ENCODE measurements around the gene CALCOCO2.

CALCOCO2 gene, protein sequence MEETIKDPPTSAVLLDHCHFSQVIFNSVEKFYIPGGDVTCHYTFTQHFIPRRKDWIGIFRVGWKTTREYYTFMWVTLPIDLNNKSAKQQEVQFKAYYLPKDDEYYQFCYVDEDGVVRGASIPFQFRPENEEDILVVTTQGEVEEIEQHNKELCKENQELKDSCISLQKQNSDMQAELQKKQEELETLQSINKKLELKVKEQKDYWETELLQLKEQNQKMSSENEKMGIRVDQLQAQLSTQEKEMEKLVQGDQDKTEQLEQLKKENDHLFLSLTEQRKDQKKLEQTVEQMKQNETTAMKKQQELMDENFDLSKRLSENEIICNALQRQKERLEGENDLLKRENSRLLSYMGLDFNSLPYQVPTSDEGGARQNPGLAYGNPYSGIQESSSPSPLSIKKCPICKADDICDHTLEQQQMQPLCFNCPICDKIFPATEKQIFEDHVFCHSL

DNA sequence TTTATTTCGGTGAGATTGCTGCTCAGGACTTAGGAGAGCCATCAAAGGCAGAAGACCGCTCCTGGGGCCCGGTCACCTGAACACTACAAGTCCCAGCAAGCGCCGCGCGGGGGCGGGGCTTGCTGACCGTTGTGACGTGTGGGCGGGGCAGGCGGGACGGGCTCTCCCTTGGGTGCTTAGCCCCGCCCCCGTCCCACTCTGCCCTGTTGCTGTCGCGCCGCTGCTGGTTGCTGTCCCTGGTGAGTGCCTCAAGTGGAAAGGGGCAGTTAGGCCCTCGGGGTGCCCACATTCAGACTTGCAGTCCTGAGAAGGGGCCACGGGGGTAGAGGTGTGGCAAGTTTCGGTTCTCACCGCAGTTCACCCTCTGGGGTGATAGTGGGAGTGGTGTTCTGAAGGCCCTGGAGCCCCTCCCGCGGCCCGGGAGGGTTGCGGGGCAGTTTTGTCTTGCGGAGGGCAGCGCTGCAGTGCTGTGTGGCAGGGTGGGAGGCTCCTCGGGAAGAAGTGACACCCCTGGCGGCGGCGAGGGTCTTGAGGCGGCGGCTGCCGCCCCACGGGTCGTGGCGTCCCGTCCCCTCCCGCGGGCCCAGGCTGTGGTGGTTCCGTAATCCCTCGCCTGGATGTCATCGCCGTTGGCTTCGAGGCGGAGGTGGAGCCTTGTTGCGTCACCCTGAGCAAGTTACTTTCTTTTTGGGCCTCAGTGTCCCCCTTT lies at the start of gene CALCOCO2:
Gene CALCOCO2 (plus strand): TSS at position 196 of the 709 bp plus-strand sequence. CDS start 10,673 bp downstream, outside the sequence.
- peaks cover 37% of the 10 kb centered on the region for H3K79me2 ChIP-seq (ENCODE audit: insufficient read depth, low read length)
- H3K36me3 ChIP-seq (ENCODE audit: insufficient read depth, low read length) = no peaks in the 10 kb centered on the region
- no peaks in the 10 kb centered on the region for H3K27me3 ChIP-seq (ENCODE audit: insufficient read depth, low read length, poor library complexity, severe bottlenecking)
- H3K9me3 ChIP-seq (ENCODE audit: insufficient read depth, low read depth, low read length) = no peaks in the 10 kb centered on the region
- TF ChIP-seq EZH2phosphoT487 (IDR thresholded peaks at IDR 0.05; ENCODE audit: borderline replicate concordance) = no peak
- TF ChIP-seq, protein P1, sequence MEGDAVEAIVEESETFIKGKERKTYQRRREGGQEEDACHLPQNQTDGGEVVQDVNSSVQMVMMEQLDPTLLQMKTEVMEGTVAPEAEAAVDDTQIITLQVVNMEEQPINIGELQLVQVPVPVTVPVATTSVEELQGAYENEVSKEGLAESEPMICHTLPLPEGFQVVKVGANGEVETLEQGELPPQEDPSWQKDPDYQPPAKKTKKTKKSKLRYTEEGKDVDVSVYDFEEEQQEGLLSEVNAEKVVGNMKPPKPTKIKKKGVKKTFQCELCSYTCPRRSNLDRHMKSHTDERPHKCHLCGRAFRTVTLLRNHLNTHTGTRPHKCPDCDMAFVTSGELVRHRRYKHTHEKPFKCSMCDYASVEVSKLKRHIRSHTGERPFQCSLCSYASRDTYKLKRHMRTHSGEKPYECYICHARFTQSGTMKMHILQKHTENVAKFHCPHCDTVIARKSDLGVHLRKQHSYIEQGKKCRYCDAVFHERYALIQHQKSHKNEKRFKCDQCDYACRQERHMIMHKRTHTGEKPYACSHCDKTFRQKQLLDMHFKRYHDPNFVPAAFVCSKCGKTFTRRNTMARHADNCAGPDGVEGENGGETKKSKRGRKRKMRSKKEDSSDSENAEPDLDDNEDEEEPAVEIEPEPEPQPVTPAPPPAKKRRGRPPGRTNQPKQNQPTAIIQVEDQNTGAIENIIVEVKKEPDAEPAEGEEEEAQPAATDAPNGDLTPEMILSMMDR (conservative IDR thresholded peaks at IDR 0.05; ENCODE audit: low read length) = peak; percentile 27; the same call in 1 of the 2 replicates
- peak within 1 kb of the TSS; percentile 96 for H2AFZ ChIP-seq (ENCODE audit: low read length)
- H3K9ac ChIP-seq (ENCODE audit: low read depth, low read length, poor library complexity, severe bottlenecking) = peak within 1 kb of the TSS; percentile 88
- H3K4me3 ChIP-seq (ENCODE audit: low read length, poor library complexity, severe bottlenecking) = peak within 1 kb of the TSS; percentile 99
- H3K4me1 ChIP-seq (ENCODE audit: insufficient read depth, low read length, poor library complexity, severe bottlenecking) = peaks cover 36% of the 10 kb centered on the region
- no peaks in the 10 kb centered on the region for H3F3A ChIP-seq (ENCODE audit: low read depth)
- H4K20me1 ChIP-seq (ENCODE audit: insufficient read depth, low read length, poor library complexity, severe bottlenecking) = peaks cover 5% of the 10 kb centered on the region
- peak within 1 kb of the TSS; percentile 85 for H3K4me2 ChIP-seq (ENCODE audit: low read depth, low read length, poor library complexity, severe bottlenecking)
- H3K9me2 ChIP-seq (replicated peaks; ENCODE audit: low read depth, low read length) = no peaks in the 10 kb centered on the region

DNA sequence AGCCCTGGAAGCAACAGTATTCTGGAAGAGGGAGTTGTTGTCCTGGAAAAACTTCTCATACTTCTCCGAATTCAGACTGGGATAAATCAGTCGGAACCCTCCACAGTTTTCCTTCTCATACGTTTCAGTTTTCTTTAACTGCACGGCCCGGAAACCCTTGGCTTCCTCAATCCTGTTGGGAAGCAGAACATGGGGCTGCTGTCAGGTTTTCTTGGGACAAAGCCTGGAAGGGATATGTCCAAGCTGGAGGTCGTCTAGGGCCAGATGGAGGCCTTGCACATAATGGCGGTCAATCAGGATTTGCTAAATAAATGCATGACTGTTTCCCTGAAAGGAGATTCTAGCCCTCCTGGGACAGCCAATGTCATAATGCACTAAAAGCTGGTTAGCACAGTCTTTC lies 43.0 kb upstream of the CALCOCO2 start:
- no peak for TF ChIP-seq EZH2phosphoT487 (IDR thresholded peaks at IDR 0.05; ENCODE audit: borderline replicate concordance)
- TF ChIP-seq, protein P1 (conservative IDR thresholded peaks at IDR 0.05; ENCODE audit: low read length) = no peak
- Histone ChIP-seq H3K4me3 (ENCODE audit: low read length, poor library complexity, severe bottlenecking) (no peak overlapping the region), H3K27me3 (ENCODE audit: insufficient read depth, low read length, poor library complexity, severe bottlenecking) (no peaks in the 10 kb centered on the region), H3K4me2 (ENCODE audit: low read depth, low read length, poor library complexity, severe bottlenecking) (no peak overlapping the region), H3K9ac (ENCODE audit: low read depth, low read length, poor library complexity, severe bottlenecking) (no peak overlapping the region), H3F3A (ENCODE audit: low read depth) (no peaks in the 10 kb centered on the region), H3K9me2 (replicated peaks; ENCODE audit: low read depth, low read length) (no peaks in the 10 kb centered on the region), H3K9me3 (ENCODE audit: insufficient read depth, low read depth, low read length) (no peaks in the 10 kb centered on the region), H4K20me1 (ENCODE audit: insufficient read depth, low read length, poor library complexity, severe bottlenecking) (no peaks in the 10 kb centered on the region), H2AFZ (ENCODE audit: low read length) (no peak overlapping the region), H3K4me1 (ENCODE audit: insufficient read depth, low read length, poor library complexity, severe bottlenecking) (peaks cover 3% of the 10 kb centered on the region), H3K36me3 (ENCODE audit: insufficient read depth, low read length) (no peaks in the 10 kb centered on the region), H3K79me2 (ENCODE audit: insufficient read depth, low read length) (no peaks in the 10 kb centered on the region)

DNA sequence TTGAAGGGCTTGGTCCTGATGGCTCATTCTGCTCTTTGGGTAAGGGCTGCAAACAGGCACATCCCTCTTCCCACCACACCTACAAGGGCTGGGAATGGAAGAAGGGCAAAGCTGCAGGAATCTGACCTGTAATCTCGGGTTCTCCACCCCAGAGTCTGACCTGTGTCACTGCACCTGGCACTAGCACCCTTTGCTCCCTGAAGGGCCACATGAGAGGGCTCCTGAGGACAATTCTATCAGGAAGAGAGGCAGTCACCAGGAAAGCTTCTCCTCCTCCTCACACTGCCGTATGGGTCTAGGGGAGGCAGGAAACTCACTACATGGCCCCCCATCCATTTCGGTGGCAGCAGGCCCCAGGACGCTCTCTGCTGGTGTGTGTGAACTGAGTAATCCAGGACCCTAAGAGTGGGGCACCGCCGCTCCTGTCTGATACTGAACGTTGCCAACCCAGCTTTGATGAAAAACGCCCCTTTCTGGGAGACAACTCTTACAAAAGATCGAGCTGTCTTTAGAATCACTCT lies 40.2 kb upstream of the CALCOCO2 start:
- Histone ChIP-seq H3F3A (ENCODE audit: low read depth) (no peaks in the 10 kb centered on the region), H3K4me2 (ENCODE audit: low read depth, low read length, poor library complexity, severe bottlenecking) (peak overlapping the region; percentile 18)

More for the DNA sequence above, 40.2 kb upstream of the CALCOCO2 start:
- H3K4me1 ChIP-seq (ENCODE audit: insufficient read depth, low read length, poor library complexity, severe bottlenecking) = peaks cover 6% of the 10 kb centered on the region
- no peaks in the 10 kb centered on the region for H3K27me3 ChIP-seq (ENCODE audit: insufficient read depth, low read length, poor library complexity, severe bottlenecking)
- peak overlapping the region; percentile 82 for H2AFZ ChIP-seq (ENCODE audit: low read length)
- no peaks in the 10 kb centered on the region for H3K9me2 ChIP-seq (replicated peaks; ENCODE audit: low read depth, low read length)
- no peaks in the 10 kb centered on the region for H3K36me3 ChIP-seq (ENCODE audit: insufficient read depth, low read length)
- H4K20me1 ChIP-seq (ENCODE audit: insufficient read depth, low read length, poor library complexity, severe bottlenecking) = no peaks in the 10 kb centered on the region
- no peak for TF ChIP-seq EZH2phosphoT487 (IDR thresholded peaks at IDR 0.05; ENCODE audit: borderline replicate concordance)
- TF ChIP-seq, protein P1 (conservative IDR thresholded peaks at IDR 0.05; ENCODE audit: low read length) = no peak
- H3K9ac ChIP-seq (ENCODE audit: low read depth, low read length, poor library complexity, severe bottlenecking) = no peak overlapping the region
- no peak overlapping the region for H3K4me3 ChIP-seq (ENCODE audit: low read length, poor library complexity, severe bottlenecking)
- H3K9me3 ChIP-seq (ENCODE audit: insufficient read depth, low read depth, low read length) = no peaks in the 10 kb centered on the region
- no peaks in the 10 kb centered on the region for H3K79me2 ChIP-seq (ENCODE audit: insufficient read depth, low read length)
